ENCODE measurements around the gene CHP2.
"Not testable (repeated sequence)": the region's sequence is repeated elsewhere in the genome, so short reads cannot be mapped to it uniquely, and the experiment has no call there.

The CHP2 gene

GRCh38 chr16:23724785-23725131 lies 30.1 kb upstream of the CHP2 start:
- H3K4me3 ChIP-seq (ENCODE audit: low read depth, low read length) = no peak overlapping the region
- H3K27me3 ChIP-seq (replicated peaks) = no peaks in the 10 kb centered on the region
- TF ChIP-seq CTCF (IDR thresholded peaks at IDR 0.05; ENCODE audit: low read depth, low read length, missing control alignments) = no peak
- DNase-seq = no peak
- no peak overlapping the region for H3K27ac ChIP-seq
- H3K36me3 ChIP-seq (replicated peaks) = no peaks in the 10 kb centered on the region
- in situ Hi-C loops (cut with HindIII; ENCODE audit: low pct_ligation_motif_present, low sequenced_read_pairs) = no loop called here

GRCh38 chr16:23726710-23727109 lies 28.1 kb upstream of the CHP2 start:
- in situ Hi-C loops (cut with HindIII; ENCODE audit: low pct_ligation_motif_present, low sequenced_read_pairs) = no loop called here

GRCh38 chr16:23728112-23728477 lies 26.7 kb upstream of the CHP2 start:
- Histone ChIP-seq H3K4me3 (ENCODE audit: low read depth, low read length) (no peak overlapping the region), H3K27me3 (replicated peaks) (no peaks in the 10 kb centered on the region), H3K27ac (no peak overlapping the region), H3K36me3 (replicated peaks) (no peaks in the 10 kb centered on the region)
- DNase-seq = no peak
- no peak for TF ChIP-seq CTCF (IDR thresholded peaks at IDR 0.05; ENCODE audit: low read depth, low read length, missing control alignments)
- in situ Hi-C loops (cut with HindIII; ENCODE audit: low pct_ligation_motif_present, low sequenced_read_pairs) = no loop called here

More at GRCh38 chr16:23726710-23727109, 28.1 kb upstream of the CHP2 start:
- Histone ChIP-seq H3K27ac (no peak overlapping the region), H3K36me3 (replicated peaks) (no peaks in the 10 kb centered on the region), H3K4me3 (ENCODE audit: low read depth, low read length) (no peak overlapping the region), H3K27me3 (replicated peaks) (no peaks in the 10 kb centered on the region)
- TF ChIP-seq CTCF (IDR thresholded peaks at IDR 0.05; ENCODE audit: low read depth, low read length, missing control alignments) = no peak
- DNase-seq = no peak

GRCh38 chr16:23729503-23730424 lies 25.1 kb upstream of the CHP2 start:
- no peaks in the 10 kb centered on the region for H3K36me3 ChIP-seq (replicated peaks)
- H3K27me3 ChIP-seq (replicated peaks) = no peaks in the 10 kb centered on the region
- TF ChIP-seq CTCF (IDR thresholded peaks at IDR 0.05; ENCODE audit: low read depth, low read length, missing control alignments) = no peak
- peak; percentile 4 for DNase-seq
- no peak overlapping the region for H3K4me3 ChIP-seq (ENCODE audit: low read depth, low read length)
- in situ Hi-C loops (cut with HindIII; ENCODE audit: low pct_ligation_motif_present, low sequenced_read_pairs) = no loop called here
- no peak overlapping the region for H3K27ac ChIP-seq

- H3K27ac ChIP-seq = no peak overlapping the region
- no peak overlapping the region for H3K4me3 ChIP-seq (ENCODE audit: low read depth, low read length)
- no peaks in the 10 kb centered on the region for H3K27me3 ChIP-seq (replicated peaks)
- no peak for TF ChIP-seq CTCF (IDR thresholded peaks at IDR 0.05; ENCODE audit: low read depth, low read length, missing control alignments)
- in situ Hi-C loops (cut with HindIII; ENCODE audit: low pct_ligation_motif_present, low sequenced_read_pairs) = no loop called here
- no peak for DNase-seq
- H3K36me3 ChIP-seq (replicated peaks) = no peaks in the 10 kb centered on the region
Observed at GRCh38 chr16:23734176-23734893, 20.5 kb upstream of the CHP2 start.

GRCh38 chr16:23737423-23738028 lies 17.3 kb upstream of the CHP2 start:
- in situ Hi-C loops (cut with HindIII; ENCODE audit: low pct_ligation_motif_present, low sequenced_read_pairs); H3K27ac ChIP-seq; H3K4me3 ChIP-seq (ENCODE audit: low read depth, low read length); DNase-seq; H3K36me3 ChIP-seq (replicated peaks); H3K27me3 ChIP-seq (replicated peaks): not testable (repeated sequence)

Data from brain microvascular endothelial cell (primary cell).